Type B pancreatic cell (in vitro differentiated cells): ENCODE measurements around the gene IKZF3. TPM values are rescaled to one million over a fixed set of nuclear protein-coding genes. Genes with fewer than 3 reads are reported as not detected.
"Not testable (repeated sequence)": the region's sequence is repeated elsewhere in the genome, so short reads cannot be mapped to it uniquely, and the experiment has no call there.

ENCODE experiments used
- DNase-seq: peaks from one replicate; pipeline ENCODE4 v3.0.0; 2021; ENCODE audit warnings: mixed read lengths; ENCODE audit not compliant: unreplicated experiment; ENCODE audit errors: extremely low spot score
- H3K27ac Mint-ChIP-seq: 2 replicates; pipeline ENCODE4 v1.8.0; 2021; ENCODE audit warnings: mild to moderate bottlenecking, mixed read lengths
- H3K27me3 Mint-ChIP-seq: 2 replicates; pipeline ENCODE4 v1.8.0; 2021; ENCODE audit warnings: mixed read lengths
- H3K36me3 Mint-ChIP-seq: 2 replicates; pipeline ENCODE4 v1.8.0; 2021; ENCODE audit warnings: mixed read lengths
- H3K4me1 Mint-ChIP-seq: one replicate; pipeline ENCODE4 v1.8.0; 2021; ENCODE audit warnings: mixed read lengths; ENCODE audit not compliant: unreplicated experiment
- H3K4me3 Mint-ChIP-seq: 2 replicates; pipeline ENCODE4 v1.8.0; 2021; ENCODE audit warnings: mild to moderate bottlenecking, mixed read lengths
- H3K9me3 Mint-ChIP-seq: 2 replicates; pipeline ENCODE4 v1.8.0; 2021; ENCODE audit warnings: mixed read lengths
- total RNA-seq: library from RNA; stranded (reverse); gene quantifications from 2 replicates; pipeline ENCODE4 v1.2.1, GENCODE V29; 2021; ENCODE audit warnings: low replicate concordance
- TF ChIP-seq, protein P1 (sequence below): fragments of 200-600 bp; sonication (generic); conservative IDR thresholded peaks from 2 replicates; pipeline ENCODE4 v1.5.0; 2021; ENCODE audit warnings: antibody characterized with exemption, mild to moderate bottlenecking

IKZF3 gene
- total RNA-seq, 1 donor from 2014 or later = 0.19 TPM

DNA sequence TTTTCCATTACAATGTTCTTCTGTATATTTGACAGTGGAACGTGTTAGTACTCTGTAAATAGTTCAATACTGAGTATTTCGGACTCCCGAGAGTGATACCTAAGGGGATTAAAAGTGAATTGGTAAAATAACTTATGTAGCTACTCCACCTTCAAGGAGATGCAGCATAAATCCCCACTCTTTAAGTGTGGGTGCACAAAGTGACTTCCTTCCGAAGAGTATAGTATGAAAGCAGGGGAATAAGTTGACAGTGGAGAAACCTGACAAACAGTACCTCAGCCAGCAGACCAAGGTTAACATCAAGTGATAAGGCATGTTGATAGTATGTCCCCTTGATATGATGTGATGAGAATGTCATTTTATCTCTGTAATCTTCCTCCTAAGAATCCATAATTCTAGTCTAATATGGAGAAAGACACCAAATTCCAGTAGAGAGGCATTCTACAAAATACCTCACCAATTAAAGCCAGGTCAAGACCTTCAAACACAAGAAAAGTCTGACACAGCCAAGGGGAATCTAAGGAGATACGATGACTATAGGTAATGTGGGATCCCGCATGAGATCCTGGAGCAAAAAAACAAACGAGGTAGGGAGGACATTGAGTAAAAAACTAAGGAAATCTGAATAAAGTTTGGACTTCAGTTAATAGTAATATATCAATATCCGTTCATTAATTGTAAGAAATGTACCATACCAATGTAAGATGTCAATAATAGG lies 2.1 kb upstream of the IKZF3 start:
- DNase-seq = no peak
- TF ChIP-seq, protein P1, sequence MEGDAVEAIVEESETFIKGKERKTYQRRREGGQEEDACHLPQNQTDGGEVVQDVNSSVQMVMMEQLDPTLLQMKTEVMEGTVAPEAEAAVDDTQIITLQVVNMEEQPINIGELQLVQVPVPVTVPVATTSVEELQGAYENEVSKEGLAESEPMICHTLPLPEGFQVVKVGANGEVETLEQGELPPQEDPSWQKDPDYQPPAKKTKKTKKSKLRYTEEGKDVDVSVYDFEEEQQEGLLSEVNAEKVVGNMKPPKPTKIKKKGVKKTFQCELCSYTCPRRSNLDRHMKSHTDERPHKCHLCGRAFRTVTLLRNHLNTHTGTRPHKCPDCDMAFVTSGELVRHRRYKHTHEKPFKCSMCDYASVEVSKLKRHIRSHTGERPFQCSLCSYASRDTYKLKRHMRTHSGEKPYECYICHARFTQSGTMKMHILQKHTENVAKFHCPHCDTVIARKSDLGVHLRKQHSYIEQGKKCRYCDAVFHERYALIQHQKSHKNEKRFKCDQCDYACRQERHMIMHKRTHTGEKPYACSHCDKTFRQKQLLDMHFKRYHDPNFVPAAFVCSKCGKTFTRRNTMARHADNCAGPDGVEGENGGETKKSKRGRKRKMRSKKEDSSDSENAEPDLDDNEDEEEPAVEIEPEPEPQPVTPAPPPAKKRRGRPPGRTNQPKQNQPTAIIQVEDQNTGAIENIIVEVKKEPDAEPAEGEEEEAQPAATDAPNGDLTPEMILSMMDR = no peak
- Mint-ChIP-seq H3K27me3 (peaks cover 68% of the 10 kb centered on the region), H3K9me3 (peaks cover 5% of the 10 kb centered on the region), H3K4me1 (peaks cover 5% of the 10 kb centered on the region), H3K36me3 (no peaks in the 10 kb centered on the region), H3K4me3 (no peak overlapping the region), H3K27ac (no peak overlapping the region)

DNA sequence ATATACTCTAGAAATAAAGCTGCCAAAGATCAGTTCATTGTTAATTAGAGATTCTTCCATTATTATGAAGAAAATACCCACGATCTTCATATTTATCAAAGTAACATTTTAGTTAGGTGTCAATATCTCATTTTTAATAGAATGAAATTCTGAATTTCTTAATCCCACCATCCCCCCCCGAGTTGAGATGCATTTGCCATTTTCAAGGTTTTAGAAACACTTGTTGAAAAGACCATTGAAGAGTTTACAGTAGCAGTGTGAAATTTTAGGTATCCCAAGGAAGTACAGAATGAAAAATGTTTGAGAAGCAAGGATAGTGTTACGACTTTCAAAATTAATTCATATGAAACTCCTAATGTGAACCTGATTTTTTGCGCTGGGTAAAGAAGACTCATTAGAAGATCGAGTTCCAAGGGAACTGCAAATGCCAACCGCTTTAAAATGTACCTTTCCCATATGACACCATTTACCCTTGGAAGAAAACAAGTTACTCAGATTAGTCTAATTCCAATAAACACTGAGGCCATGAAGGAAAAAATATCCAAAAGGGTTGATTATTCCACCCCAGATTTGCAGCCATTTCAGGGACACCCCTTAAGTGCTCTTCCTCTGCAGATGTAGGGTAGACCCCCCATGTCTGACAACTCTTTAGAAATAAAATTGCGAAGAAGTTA lies 731 bp downstream of the IKZF3 start:
- DNase-seq = no peak
- peak overlapping the region; percentile 71 for H3K4me3 Mint-ChIP-seq
- peaks cover 70% of the 10 kb centered on the region for H3K27me3 Mint-ChIP-seq
- TF ChIP-seq, protein P1 = no peak
- no peaks in the 10 kb centered on the region for H3K36me3 Mint-ChIP-seq
- H3K27ac Mint-ChIP-seq = no peak overlapping the region
- peaks cover 5% of the 10 kb centered on the region for H3K4me1 Mint-ChIP-seq
- peaks cover 5% of the 10 kb centered on the region for H3K9me3 Mint-ChIP-seq

DNA sequence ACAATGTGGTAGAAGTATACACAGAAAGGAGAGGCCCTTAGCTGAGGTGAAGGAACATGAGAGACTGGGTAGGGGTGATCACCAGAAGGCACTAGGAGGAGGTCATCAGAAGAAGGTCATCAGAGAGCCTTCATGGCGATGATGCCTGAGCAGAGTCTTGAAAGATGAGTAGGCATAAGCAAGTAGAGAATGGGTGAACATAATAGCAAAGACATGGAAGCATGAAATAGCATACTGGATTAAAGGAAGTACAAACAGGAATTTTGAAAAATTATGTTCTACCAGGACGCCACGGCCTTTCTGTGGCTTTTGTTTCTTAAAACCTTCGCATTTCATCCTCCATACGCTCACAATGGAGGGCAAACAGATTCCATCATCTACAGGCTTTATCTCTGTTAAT lies 2.9 kb downstream of the IKZF3 start:
- H3K4me3 Mint-ChIP-seq = no peak overlapping the region
- H3K36me3 Mint-ChIP-seq = no peaks in the 10 kb centered on the region
- no peak overlapping the region for H3K27ac Mint-ChIP-seq
- TF ChIP-seq, protein P1 = no peak
- DNase-seq = no peak
- peaks cover 56% of the 10 kb centered on the region for H3K27me3 Mint-ChIP-seq
- peaks cover 5% of the 10 kb centered on the region for H3K4me1 Mint-ChIP-seq
- H3K9me3 Mint-ChIP-seq = no peaks in the 10 kb centered on the region

DNA sequence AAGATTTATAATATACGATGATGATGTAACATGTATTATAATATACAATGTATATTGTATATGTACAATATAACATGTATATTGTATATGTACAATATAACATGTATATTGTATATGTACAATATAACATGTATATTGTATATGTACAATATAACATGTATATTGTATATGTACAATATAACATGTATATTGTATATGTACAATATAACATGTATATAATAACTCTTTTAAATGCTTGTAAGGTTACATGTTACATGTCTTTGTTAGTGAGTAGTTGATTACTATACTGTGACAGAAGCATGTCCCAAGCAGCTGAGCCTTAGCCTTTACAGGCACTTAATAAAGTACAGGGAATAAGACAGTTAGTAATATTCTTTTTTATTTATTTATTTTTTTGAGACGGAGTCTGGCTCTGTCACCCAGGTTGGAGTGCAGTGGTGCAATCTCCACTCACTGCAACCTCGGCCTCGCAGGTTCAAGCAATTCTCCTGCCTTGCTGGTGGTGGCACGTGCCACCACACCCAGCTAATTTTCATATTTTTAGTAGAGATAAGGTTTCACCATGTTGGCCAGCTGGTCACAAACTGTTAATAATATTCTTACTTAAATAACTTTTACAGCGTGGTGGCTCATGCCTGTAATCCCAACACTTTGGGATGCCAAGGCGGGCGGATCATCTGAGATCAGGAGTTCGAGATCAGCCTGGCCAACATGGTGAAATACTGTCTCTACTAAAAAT lies 8.0 kb downstream of the IKZF3 start:
- H3K27me3 Mint-ChIP-seq = peaks cover 17% of the 10 kb centered on the region
- not testable (repeated sequence) for DNase-seq, H3K27ac Mint-ChIP-seq, H3K4me1 Mint-ChIP-seq, H3K4me3 Mint-ChIP-seq, H3K36me3 Mint-ChIP-seq, H3K9me3 Mint-ChIP-seq

DNA sequence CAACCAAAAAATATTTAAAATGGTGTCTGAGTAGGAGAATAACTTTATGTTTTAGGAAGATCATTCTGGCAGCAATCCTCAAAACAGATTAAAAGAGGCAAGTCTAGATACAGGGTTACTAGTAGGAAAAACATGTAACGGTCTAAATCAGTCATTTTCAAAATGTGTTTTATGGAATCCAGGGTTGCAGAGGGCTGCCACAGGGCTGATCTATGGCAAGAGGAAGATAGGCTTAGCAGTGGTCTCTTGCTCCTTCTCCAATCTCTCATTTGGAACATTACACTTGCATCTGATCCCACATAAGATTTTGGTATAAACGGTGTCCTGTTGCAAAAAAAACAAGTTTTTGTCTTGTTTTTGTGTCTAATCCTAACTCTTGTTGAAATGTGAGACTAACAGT lies 9.2 kb downstream of the IKZF3 start:
- Mint-ChIP-seq H3K36me3 (no peaks in the 10 kb centered on the region), H3K4me1 (no peaks in the 10 kb centered on the region)

More for the DNA sequence above, 9.2 kb downstream of the IKZF3 start:
- H3K4me3 Mint-ChIP-seq = no peak overlapping the region
- no peak for DNase-seq
- TF ChIP-seq, protein P1 = no peak
- peaks cover 10% of the 10 kb centered on the region for H3K27me3 Mint-ChIP-seq
- no peak overlapping the region for H3K27ac Mint-ChIP-seq
- H3K9me3 Mint-ChIP-seq = no peaks in the 10 kb centered on the region
